Osteocyte (in vitro differentiated cells): ENCODE data around the gene MAPK8IP3. TPM values are rescaled to one million over a fixed set of nuclear protein-coding genes. Genes with fewer than 3 reads are reported as not detected.

Source experiments
- DNase-seq: peaks from one replicate; pipeline ENCODE4 v3.0.0; 2021; ENCODE audit warnings: mixed read lengths; ENCODE audit not compliant: unreplicated experiment; ENCODE audit errors: extremely low spot score
- H3K27ac Mint-ChIP-seq: one replicate; pipeline ENCODE4 v1.8.0; 2021; ENCODE audit warnings: mild to moderate bottlenecking, mixed read lengths; ENCODE audit not compliant: unreplicated experiment
- H3K27me3 Mint-ChIP-seq: one replicate; pipeline ENCODE4 v1.8.0; 2021; ENCODE audit warnings: mixed read lengths; ENCODE audit not compliant: unreplicated experiment
- H3K36me3 Mint-ChIP-seq: one replicate; pipeline ENCODE4 v1.8.0; 2021; ENCODE audit warnings: mixed read lengths; ENCODE audit not compliant: unreplicated experiment
- H3K4me1 Mint-ChIP-seq: one replicate; pipeline ENCODE4 v1.8.0; 2021; ENCODE audit warnings: mixed read lengths; ENCODE audit not compliant: unreplicated experiment
- H3K4me3 Mint-ChIP-seq: one replicate; pipeline ENCODE4 v1.8.0; 2021; ENCODE audit warnings: mild to moderate bottlenecking, moderate library complexity, mixed read lengths; ENCODE audit not compliant: unreplicated experiment
- H3K9me3 Mint-ChIP-seq: one replicate; pipeline ENCODE4 v1.8.0; 2021; ENCODE audit warnings: mixed read lengths; ENCODE audit not compliant: unreplicated experiment
- CTCF ChIP-seq: fragments of 200-600 bp; sonication (generic); IDR thresholded peaks from 2 replicates; pipeline ENCODE4 v1.5.0; 2021; ENCODE audit warnings: antibody characterized with exemption, mild to moderate bottlenecking, moderate library complexity
- total RNA-seq: library from RNA; stranded (reverse); gene quantifications from 2 replicates; pipeline ENCODE4 v1.2.1, GENCODE V29; 2021

MAPK8IP3 gene
- total RNA-seq, 1 donor from 2014 or later: 105 TPM

GRCh38 chr16:1673424-1674151 is 32.4 kb upstream of the MAPK8IP3 start:
- no peak for TF ChIP-seq CTCF
- H3K27ac Mint-ChIP-seq: no peak overlapping the region
- H3K4me1 Mint-ChIP-seq: peaks cover 9% of the 10 kb centered on the region

GRCh38 chr16:1674306-1674705 is 31.7 kb upstream of the MAPK8IP3 start:
- Mint-ChIP-seq H3K4me3 (no peak overlapping the region), H3K27ac (no peak overlapping the region), H3K9me3 (no peaks in the 10 kb centered on the region), H3K27me3 (no peaks in the 10 kb centered on the region), H3K4me1 (peaks cover 16% of the 10 kb centered on the region), H3K36me3 (peaks cover 47% of the 10 kb centered on the region)
- no peak for DNase-seq
- no peak for TF ChIP-seq CTCF

More at GRCh38 chr16:1673424-1674151, 32.4 kb upstream of the MAPK8IP3 start:
- no peaks in the 10 kb centered on the region for H3K9me3 Mint-ChIP-seq
- peaks cover 50% of the 10 kb centered on the region for H3K36me3 Mint-ChIP-seq
- DNase-seq: no peak
- no peaks in the 10 kb centered on the region for H3K27me3 Mint-ChIP-seq
- H3K4me3 Mint-ChIP-seq: no peak overlapping the region

GRCh38 chr16:1674751-1675664 is 31.0 kb upstream of the MAPK8IP3 start:
- Mint-ChIP-seq H3K4me1 (peaks cover 22% of the 10 kb centered on the region), H3K27me3 (no peaks in the 10 kb centered on the region), H3K27ac (peak overlapping the region; percentile 38), H3K9me3 (no peaks in the 10 kb centered on the region), H3K4me3 (no peak overlapping the region), H3K36me3 (peaks cover 43% of the 10 kb centered on the region)
- no peak for DNase-seq
- TF ChIP-seq CTCF: no peak

GRCh38 chr16:1676661-1677060 is 29.3 kb upstream of the MAPK8IP3 start:
- H3K9me3 Mint-ChIP-seq: no peaks in the 10 kb centered on the region
- H3K36me3 Mint-ChIP-seq: peaks cover 31% of the 10 kb centered on the region
- H3K4me1 Mint-ChIP-seq: peaks cover 30% of the 10 kb centered on the region
- no peak for TF ChIP-seq CTCF
- H3K27me3 Mint-ChIP-seq: no peaks in the 10 kb centered on the region
- no peak overlapping the region for H3K27ac Mint-ChIP-seq
- no peak for DNase-seq
- peak overlapping the region; percentile 50 for H3K4me3 Mint-ChIP-seq

GRCh38 chr16:1677339-1677738 is 28.7 kb upstream of the MAPK8IP3 start:
- DNase-seq: no peak
- Mint-ChIP-seq H3K4me1 (peaks cover 30% of the 10 kb centered on the region), H3K36me3 (peaks cover 26% of the 10 kb centered on the region), H3K4me3 (peak overlapping the region; percentile 50), H3K27ac (peak overlapping the region; percentile 63), H3K9me3 (no peaks in the 10 kb centered on the region), H3K27me3 (no peaks in the 10 kb centered on the region)
- TF ChIP-seq CTCF: no peak
